HepG2 (cell line): ENCODE data around the gene IRX3. TPM values are rescaled to one million over a fixed set of nuclear protein-coding genes. Genes with fewer than 3 reads are reported as not detected.

Experiments used
- EHMT2 ChIP-seq: fragments of 200-600 bp; sonication (generic); IDR thresholded peaks from 2 replicates; pipeline ENCODE4 v1.7.0; 2017; ENCODE audit warnings: antibody characterized with exemption, low read depth, low read length, borderline replicate concordance
- ELF1 ChIP-seq: sonication (generic); formaldehyde crosslinking; IDR thresholded peaks from 2 replicates; pipeline ENCODE4 v1.4.0; 2020; ENCODE audit warnings: missing genetic modification reagents
- JUNB ChIP-seq: sonication (generic); formaldehyde crosslinking; IDR thresholded peaks from 2 replicates; pipeline ENCODE4 v1.8.0; 2022; ENCODE audit warnings: missing genetic modification reagents, mild to moderate bottlenecking, borderline replicate concordance
- MYC ChIP-seq: sonication (generic); formaldehyde crosslinking; IDR thresholded peaks from 2 replicates; pipeline ENCODE4 v1.9.0; 2021; ENCODE audit warnings: missing genetic modification reagents, borderline replicate concordance
- SMARCC2 ChIP-seq: fragments of 450-650 bp; IDR thresholded peaks from 2 replicates; pipeline ENCODE4 v1.6.1; 2017; ENCODE audit warnings: antibody characterized with exemption, mild to moderate bottlenecking
- ZNF780A ChIP-seq: sonication (generic); formaldehyde crosslinking; IDR thresholded peaks from 2 replicates; pipeline ENCODE4 v1.8.0; 2022; ENCODE audit warnings: mild to moderate bottlenecking, missing genetic modification reagents, moderate library complexity
- ZNF788 ChIP-seq: sonication (generic); formaldehyde crosslinking; IDR thresholded peaks from 2 replicates; pipeline ENCODE4 v1.5.0; 2020; ENCODE audit warnings: mild to moderate bottlenecking, missing genetic modification reagents, borderline replicate concordance
- polyA plus RNA-seq, 8 experiments: library from polyadenylated mRNA; depleted of rRNA in 3 of 8; stranded (reverse) in 7 of 8; unstranded in 1 of 8; fragments of >200 nt; fragmentation: Illumina TruSeq in 4 of 8; extraction: Trizol in 4 of 8; gene quantifications; 2 replicates each; pipeline versions ENCODE4 v1.2.1 to v1.2.3, GENCODE V29; 2011 to 2016; ENCODE audit warnings: low read depth in 4 of 8, missing spikeins in 1 of 8, mixed read lengths in 1 of 8; ENCODE audit not compliant: insufficient read depth in 1 of 8
- total RNA-seq, 5 experiments: library from RNA; depleted of rRNA; stranded (reverse); fragments of >200 nt; fragmentation: Illumina TruSeq; extraction: Trizol; gene quantifications; 2 replicates each; pipeline ENCODE4 v1.2.3, GENCODE V29; 2016; ENCODE audit warnings: low read depth in 1 of 5
- TF ChIP-seq, protein P1 (sequence below): sonication (generic); formaldehyde crosslinking; IDR thresholded peaks from 2 replicates; pipeline ENCODE4 v1.5.0; 2020; ENCODE audit warnings: mild to moderate bottlenecking, missing genetic modification reagents, borderline replicate concordance
- TF ChIP-seq, protein P2 (sequence below): sonication (generic); formaldehyde crosslinking; IDR thresholded peaks from 2 replicates; pipeline ENCODE4 v1.5.0; 2020; ENCODE audit warnings: mild to moderate bottlenecking, missing genetic modification reagents, moderate library complexity
- TF ChIP-seq, protein P3 (sequence below): sonication (generic); formaldehyde crosslinking; IDR thresholded peaks from 2 replicates; pipeline ENCODE4 v1.4.0; 2020; ENCODE audit warnings: missing genetic modification reagents
- TF ChIP-seq, protein P4 (sequence below), 2 experiments: fragments of 450-650 bp in 1 of 2; sonication (generic) in 1 of 2; formaldehyde crosslinking in 1 of 2; IDR thresholded peaks; 2 replicates each; pipeline versions ENCODE4 v1.6.1 to v1.8.0; 2016 to 2022; ENCODE audit warnings: antibody characterized with exemption in 1 of 2, mild to moderate bottlenecking in 1 of 2, missing genetic modification reagents in 1 of 2

IRX3 gene
- total and polyA plus RNA-seq, 2 of the 13 experiments (the other 11 are each of a cell fraction or from before 2014, with no cell fraction given) = 9.2 to 16.4 TPM

DNA sequence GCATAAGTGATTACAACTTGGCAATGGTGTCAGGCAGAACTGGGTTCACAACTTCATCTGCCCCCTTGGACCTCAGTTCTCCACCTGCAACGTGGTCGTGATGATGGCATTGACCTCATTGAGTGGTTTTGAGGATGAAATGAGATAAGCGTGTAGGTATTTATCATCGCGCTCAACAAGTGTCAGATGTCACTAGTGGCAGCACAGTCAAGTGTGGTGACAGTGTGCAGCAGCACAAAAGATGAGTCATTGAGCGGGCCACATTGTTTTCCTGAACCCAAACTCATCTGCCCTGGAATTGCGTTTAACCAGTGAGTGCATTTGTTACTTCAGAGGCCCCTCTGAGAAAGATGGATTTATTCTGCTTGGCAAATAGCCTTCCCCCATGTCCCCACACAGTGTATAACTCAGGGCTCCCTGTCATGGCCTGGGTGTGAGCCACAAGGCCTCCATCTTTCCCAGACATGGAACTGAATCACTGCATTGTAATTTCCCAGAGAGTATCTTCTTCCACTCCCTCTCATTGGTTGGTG, 20.9 kb downstream of the IRX3 start (continued):
- TF ChIP-seq, protein P1, sequence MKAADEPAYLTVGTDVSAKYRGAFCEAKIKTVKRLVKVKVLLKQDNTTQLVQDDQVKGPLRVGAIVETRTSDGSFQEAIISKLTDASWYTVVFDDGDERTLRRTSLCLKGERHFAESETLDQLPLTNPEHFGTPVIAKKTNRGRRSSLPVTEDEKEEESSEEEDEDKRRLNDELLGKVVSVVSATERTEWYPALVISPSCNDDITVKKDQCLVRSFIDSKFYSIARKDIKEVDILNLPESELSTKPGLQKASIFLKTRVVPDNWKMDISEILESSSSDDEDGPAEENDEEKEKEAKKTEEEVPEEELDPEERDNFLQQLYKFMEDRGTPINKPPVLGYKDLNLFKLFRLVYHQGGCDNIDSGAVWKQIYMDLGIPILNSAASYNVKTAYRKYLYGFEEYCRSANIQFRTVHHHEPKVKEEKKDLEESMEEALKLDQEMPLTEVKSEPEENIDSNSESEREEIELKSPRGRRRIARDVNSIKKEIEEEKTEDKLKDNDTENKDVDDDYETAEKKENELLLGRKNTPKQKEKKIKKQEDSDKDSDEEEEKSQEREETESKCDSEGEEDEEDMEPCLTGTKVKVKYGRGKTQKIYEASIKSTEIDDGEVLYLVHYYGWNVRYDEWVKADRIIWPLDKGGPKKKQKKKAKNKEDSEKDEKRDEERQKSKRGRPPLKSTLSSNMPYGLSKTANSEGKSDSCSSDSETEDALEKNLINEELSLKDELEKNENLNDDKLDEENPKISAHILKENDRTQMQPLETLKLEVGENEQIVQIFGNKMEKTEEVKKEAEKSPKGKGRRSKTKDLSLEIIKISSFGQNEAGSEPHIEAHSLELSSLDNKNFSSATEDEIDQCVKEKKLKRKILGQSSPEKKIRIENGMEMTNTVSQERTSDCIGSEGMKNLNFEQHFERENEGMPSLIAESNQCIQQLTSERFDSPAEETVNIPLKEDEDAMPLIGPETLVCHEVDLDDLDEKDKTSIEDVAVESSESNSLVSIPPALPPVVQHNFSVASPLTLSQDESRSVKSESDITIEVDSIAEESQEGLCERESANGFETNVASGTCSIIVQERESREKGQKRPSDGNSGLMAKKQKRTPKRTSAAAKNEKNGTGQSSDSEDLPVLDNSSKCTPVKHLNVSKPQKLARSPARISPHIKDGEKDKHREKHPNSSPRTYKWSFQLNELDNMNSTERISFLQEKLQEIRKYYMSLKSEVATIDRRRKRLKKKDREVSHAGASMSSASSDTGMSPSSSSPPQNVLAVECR = 0 out of 2 replicates have a peak, but pooled peaks have one; percentile 4
- no peak for TF ChIP-seq SMARCC2
- TF ChIP-seq ZNF788 (CRISPR knock-in tag) = no peak
- TF ChIP-seq EHMT2 = no peak
- no peak for TF ChIP-seq MYC (CRISPR knock-in tag)
- no peak for TF ChIP-seq JUNB (CRISPR knock-in tag)
- TF ChIP-seq ZNF780A (CRISPR knock-in tag) = no peak
- TF ChIP-seq, protein P2, sequence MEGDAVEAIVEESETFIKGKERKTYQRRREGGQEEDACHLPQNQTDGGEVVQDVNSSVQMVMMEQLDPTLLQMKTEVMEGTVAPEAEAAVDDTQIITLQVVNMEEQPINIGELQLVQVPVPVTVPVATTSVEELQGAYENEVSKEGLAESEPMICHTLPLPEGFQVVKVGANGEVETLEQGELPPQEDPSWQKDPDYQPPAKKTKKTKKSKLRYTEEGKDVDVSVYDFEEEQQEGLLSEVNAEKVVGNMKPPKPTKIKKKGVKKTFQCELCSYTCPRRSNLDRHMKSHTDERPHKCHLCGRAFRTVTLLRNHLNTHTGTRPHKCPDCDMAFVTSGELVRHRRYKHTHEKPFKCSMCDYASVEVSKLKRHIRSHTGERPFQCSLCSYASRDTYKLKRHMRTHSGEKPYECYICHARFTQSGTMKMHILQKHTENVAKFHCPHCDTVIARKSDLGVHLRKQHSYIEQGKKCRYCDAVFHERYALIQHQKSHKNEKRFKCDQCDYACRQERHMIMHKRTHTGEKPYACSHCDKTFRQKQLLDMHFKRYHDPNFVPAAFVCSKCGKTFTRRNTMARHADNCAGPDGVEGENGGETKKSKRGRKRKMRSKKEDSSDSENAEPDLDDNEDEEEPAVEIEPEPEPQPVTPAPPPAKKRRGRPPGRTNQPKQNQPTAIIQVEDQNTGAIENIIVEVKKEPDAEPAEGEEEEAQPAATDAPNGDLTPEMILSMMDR (CRISPR knock-in tag) = no peak
- TF ChIP-seq, protein P3, sequence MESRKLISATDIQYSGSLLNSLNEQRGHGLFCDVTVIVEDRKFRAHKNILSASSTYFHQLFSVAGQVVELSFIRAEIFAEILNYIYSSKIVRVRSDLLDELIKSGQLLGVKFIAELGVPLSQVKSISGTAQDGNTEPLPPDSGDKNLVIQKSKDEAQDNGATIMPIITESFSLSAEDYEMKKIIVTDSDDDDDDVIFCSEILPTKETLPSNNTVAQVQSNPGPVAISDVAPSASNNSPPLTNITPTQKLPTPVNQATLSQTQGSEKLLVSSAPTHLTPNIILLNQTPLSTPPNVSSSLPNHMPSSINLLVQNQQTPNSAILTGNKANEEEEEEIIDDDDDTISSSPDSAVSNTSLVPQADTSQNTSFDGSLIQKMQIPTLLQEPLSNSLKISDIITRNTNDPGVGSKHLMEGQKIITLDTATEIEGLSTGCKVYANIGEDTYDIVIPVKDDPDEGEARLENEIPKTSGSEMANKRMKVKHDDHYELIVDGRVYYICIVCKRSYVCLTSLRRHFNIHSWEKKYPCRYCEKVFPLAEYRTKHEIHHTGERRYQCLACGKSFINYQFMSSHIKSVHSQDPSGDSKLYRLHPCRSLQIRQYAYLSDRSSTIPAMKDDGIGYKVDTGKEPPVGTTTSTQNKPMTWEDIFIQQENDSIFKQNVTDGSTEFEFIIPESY (CRISPR knock-in tag) = peak; percentile 63
- TF ChIP-seq, protein P4, sequence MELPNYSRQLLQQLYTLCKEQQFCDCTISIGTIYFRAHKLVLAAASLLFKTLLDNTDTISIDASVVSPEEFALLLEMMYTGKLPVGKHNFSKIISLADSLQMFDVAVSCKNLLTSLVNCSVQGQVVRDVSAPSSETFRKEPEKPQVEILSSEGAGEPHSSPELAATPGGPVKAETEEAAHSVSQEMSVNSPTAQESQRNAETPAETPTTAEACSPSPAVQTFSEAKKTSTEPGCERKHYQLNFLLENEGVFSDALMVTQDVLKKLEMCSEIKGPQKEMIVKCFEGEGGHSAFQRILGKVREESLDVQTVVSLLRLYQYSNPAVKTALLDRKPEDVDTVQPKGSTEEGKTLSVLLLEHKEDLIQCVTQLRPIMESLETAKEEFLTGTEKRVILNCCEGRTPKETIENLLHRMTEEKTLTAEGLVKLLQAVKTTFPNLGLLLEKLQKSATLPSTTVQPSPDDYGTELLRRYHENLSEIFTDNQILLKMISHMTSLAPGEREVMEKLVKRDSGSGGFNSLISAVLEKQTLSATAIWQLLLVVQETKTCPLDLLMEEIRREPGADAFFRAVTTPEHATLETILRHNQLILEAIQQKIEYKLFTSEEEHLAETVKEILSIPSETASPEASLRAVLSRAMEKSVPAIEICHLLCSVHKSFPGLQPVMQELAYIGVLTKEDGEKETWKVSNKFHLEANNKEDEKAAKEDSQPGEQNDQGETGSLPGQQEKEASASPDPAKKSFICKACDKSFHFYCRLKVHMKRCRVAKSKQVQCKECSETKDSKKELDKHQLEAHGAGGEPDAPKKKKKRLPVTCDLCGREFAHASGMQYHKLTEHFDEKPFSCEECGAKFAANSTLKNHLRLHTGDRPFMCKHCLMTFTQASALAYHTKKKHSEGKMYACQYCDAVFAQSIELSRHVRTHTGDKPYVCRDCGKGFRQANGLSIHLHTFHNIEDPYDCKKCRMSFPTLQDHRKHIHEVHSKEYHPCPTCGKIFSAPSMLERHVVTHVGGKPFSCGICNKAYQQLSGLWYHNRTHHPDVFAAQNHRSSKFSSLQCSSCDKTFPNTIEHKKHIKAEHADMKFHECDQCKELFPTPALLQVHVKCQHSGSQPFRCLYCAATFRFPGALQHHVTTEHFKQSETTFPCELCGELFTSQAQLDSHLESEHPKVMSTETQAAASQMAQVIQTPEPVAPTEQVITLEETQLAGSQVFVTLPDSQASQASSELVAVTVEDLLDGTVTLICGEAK (IDR thresholded peaks at IDR 0.05) = no peak
- TF ChIP-seq, protein P4 (CRISPR knock-in tag; IDR thresholded peaks at IDR 0.05) = no peak
- no peak for TF ChIP-seq ELF1
